ENCODE data around the gene HOXB8. TPM values are rescaled to one million over a fixed set of nuclear protein-coding genes. Genes with fewer than 3 reads are reported as not detected.

Gene HOXB8
- total RNA-seq, 1 donor from 2014 or later, result not detected

GRCh38 chr17:48593126-48593829, 21.8 kb downstream of the HOXB8 start, which contains the start of gene HOXB5:
TSS of gene HOXB5 (minus strand) at chr17:48593779. CDS start at chr17:48593682, 97 bp downstream.
- H3K36me3 Mint-ChIP-seq (ENCODE audit: unreplicated experiment), result no peaks in the 10 kb centered on the region
- H3K27me3 Mint-ChIP-seq (ENCODE audit: unreplicated experiment), result peaks cover 50% of the 10 kb centered on the region
- DNase-seq, result peak; percentile 61
- H3K27ac Mint-ChIP-seq (ENCODE audit: unreplicated experiment), result no peak within 1 kb of the TSS
- H3K4me1 Mint-ChIP-seq (ENCODE audit: low read depth, unreplicated experiment), result peaks cover 2% of the 10 kb centered on the region
- peaks cover 4% of the 10 kb centered on the region for H3K9me3 Mint-ChIP-seq (ENCODE audit: unreplicated experiment)
- no peak for TF ChIP-seq CTCF (IDR thresholded peaks at IDR 0.05; ENCODE audit: partially characterized antibody, unreplicated experiment)
- H3K4me3 Mint-ChIP-seq (ENCODE audit: unreplicated experiment), result peak within 1 kb of the TSS; percentile 11

- TF ChIP-seq CTCF (IDR thresholded peaks at IDR 0.05; ENCODE audit: partially characterized antibody, unreplicated experiment), result no peak
- Mint-ChIP-seq H3K9me3 (ENCODE audit: unreplicated experiment) (peaks cover 8% of the 10 kb centered on the region), H3K4me3 (ENCODE audit: unreplicated experiment) (no peak overlapping the region), H3K4me1 (ENCODE audit: low read depth, unreplicated experiment) (peaks cover 2% of the 10 kb centered on the region), H3K36me3 (ENCODE audit: unreplicated experiment) (peaks cover 1% of the 10 kb centered on the region), H3K27ac (ENCODE audit: unreplicated experiment) (no peak overlapping the region), H3K27me3 (ENCODE audit: unreplicated experiment) (peaks cover 52% of the 10 kb centered on the region)
- DNase-seq, result no peak
Observed at GRCh38 chr17:48592577-48592976, 22.5 kb downstream of the HOXB8 start.

- Mint-ChIP-seq H3K4me3 (ENCODE audit: unreplicated experiment) (no peak overlapping the region), H3K27ac (ENCODE audit: unreplicated experiment) (no peak overlapping the region)
- DNase-seq, result no peak
Observed at GRCh38 chr17:48592057-48592514, 23.0 kb downstream of the HOXB8 start.

GRCh38 chr17:48591255-48592056, 23.6 kb downstream of the HOXB8 start:
- DNase-seq, result no peak
- Mint-ChIP-seq H3K9me3 (ENCODE audit: unreplicated experiment) (peaks cover 8% of the 10 kb centered on the region), H3K4me1 (ENCODE audit: low read depth, unreplicated experiment) (peaks cover 5% of the 10 kb centered on the region), H3K27me3 (ENCODE audit: unreplicated experiment) (peaks cover 50% of the 10 kb centered on the region), H3K36me3 (ENCODE audit: unreplicated experiment) (peaks cover 3% of the 10 kb centered on the region), H3K4me3 (ENCODE audit: unreplicated experiment) (no peak overlapping the region), H3K27ac (ENCODE audit: unreplicated experiment) (no peak overlapping the region)
- no peak for TF ChIP-seq CTCF (IDR thresholded peaks at IDR 0.05; ENCODE audit: partially characterized antibody, unreplicated experiment)

More at GRCh38 chr17:48592057-48592514, 23.0 kb downstream of the HOXB8 start:
- Mint-ChIP-seq H3K9me3 (ENCODE audit: unreplicated experiment) (peaks cover 9% of the 10 kb centered on the region), H3K4me1 (ENCODE audit: low read depth, unreplicated experiment) (peaks cover 3% of the 10 kb centered on the region), H3K27me3 (ENCODE audit: unreplicated experiment) (peaks cover 56% of the 10 kb centered on the region), H3K36me3 (ENCODE audit: unreplicated experiment) (peaks cover 3% of the 10 kb centered on the region)
- no peak for TF ChIP-seq CTCF (IDR thresholded peaks at IDR 0.05; ENCODE audit: partially characterized antibody, unreplicated experiment)
